Iris pigment epithelial cell (primary cell): ENCODE measurements around the gene CDKN3.
"Not testable (repeated sequence)": the region's sequence is repeated elsewhere in the genome, so short reads cannot be mapped to it uniquely, and the experiment has no call there.

Experiments used
- DNase-seq: peaks from one replicate; pipeline ENCODE4 v3.0.0-alpha.2; 2011; ENCODE audit warnings: low read depth

Gene CDKN3

DNA sequence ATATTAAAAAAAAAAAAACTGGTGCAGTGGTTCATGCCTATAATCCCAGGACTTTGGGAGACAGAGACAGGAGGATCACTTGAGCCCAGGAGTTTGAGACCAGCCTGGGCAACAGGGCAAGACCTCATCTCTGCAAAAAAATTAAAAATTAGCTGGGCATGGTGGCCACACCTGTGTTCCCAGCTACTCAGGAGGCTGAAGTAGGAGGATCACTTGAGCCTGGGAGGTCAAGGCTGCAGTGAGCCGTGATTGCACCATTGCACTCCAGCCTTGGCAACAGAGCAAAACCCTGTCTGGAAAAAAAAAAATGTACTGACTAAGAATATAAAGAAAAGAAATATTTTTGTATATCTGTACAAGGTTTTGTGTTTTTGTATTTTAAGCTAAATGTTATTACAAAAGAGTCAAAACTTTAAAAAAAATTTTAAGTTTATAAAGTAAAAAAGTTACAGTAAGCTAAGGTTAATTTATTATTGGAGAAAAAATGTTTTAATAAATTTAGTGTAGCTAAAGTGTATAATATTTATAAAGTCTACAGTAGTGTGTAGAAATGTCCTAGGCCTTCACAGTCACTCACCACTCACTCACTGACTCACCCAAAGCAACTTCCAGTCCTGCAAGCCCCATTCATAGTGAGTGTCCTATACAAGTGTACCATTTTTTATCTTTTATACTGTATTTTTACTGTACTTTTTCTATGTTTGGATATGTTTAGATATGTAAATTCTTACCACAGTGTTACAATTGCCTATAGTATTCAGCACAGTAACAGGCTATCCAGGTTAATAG, 60.2 kb downstream of the CDKN3 start:
- DNase-seq, result not testable (repeated sequence)

DNA sequence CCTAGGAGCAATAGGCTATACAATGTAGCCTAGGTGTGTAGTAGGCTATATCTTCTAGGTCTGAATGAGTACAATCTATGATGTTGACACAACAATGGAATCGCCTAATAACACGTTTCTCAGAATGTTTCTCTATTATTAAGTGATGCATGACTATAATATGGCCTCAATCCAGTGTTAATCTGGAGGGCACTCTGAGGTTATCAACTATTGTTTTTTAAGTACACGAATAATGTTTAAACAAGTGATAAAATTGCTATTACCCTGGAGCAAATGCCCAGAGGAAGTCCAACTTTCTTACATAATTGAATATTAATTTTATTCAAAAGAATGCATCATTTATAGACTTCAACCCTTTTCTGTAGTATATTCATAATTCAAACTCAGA, 60.8 kb downstream of the CDKN3 start:
- no peak for DNase-seq

DNA sequence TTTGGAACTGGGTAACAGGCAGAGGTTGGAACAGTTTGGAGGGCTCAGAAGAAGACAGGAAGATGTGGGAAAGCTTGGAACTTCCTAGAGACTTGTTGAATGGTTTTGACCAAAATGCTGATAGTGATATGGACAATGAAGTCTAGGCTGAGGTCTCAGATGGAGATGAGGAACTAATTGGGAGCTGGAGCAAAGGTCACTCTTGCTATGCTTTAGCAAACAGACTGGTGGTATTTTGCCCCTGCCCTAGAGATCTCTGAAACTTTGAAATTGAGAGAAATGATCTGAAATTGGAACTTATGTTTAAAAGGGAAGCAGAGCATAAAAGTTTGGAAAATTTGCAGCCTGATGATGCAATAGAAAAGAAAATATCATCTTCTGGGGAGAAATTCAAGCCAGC, 61.7 kb downstream of the CDKN3 start:
- not testable (repeated sequence) for DNase-seq

DNA sequence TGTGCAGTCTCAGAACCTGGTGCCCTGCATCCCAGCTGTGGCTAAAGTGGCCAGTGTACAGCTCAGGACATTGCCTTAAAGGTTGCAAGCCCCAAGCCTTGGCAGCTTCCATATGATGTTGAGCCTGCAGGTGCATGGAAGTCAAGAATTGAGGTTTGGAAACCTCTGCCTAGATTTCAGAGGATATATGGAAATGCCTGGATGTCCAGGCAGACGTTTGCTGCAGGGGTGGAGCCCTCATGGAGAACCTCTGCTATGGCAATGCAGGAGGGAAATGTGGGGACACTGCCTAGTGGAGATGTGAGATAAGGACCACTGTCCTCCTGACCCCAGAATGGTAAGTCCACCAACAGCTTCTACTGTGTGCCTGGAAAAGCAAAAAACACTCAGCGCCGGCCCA, 62.3 kb downstream of the CDKN3 start:
- DNase-seq, result no peak

DNA sequence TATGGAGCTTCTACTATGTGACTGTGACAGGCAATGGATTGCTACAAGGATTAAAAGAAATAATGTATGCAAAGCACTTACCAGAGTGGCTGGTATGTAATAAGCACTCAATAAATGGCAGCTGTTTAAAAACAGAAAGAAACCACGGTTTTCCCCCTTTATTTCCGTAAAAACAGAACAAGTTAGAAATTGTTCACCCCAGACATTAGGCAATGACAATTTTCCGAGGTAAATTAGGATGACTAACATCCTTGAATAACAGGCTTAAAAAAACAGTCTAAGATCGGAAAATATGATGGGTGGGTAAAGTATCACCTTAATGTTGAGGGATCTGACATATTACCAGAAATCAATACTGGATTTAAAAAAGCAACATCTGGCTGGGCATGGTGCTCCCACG, 65.2 kb downstream of the CDKN3 start:
- peak; percentile 52 for DNase-seq

DNA sequence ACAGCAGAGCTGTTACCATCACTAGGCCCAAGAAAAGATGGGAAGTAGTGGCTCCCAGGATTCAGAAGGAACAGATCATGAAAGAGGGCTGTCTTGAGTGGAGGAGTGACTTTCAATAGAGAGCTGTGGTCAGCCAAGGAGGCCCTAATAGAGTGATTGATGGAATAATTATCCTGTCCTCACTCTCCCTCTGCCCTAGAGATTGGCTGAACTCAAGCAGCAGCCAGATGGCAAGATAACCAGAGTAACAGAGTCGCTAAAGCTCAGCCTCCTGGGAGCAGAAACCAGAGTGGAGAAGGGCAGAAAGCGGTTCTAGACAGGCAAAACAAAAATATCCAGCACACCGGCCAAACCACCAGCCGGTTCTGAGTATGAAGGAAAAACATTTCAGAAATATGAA, 68.8 kb downstream of the CDKN3 start:
- DNase-seq, result no peak

DNA sequence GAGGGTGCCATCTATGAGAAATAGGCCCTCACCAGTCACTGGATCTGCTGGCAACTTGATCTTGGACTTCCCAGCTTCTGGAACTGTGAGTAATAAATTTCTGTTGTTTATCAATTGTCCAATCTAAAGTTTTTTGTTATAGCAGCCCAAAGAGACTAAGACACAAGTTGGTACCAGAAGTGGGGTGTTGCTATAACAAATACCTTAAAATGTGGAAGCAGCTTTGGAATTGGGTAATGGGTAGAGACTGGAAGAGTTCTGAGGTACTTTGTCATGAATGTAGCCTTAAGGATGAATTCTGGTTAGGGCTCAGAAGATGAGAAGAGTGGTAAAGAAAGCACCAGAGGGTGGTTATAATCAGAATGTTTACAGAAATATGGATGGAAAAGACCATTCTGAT, 70.5 kb downstream of the CDKN3 start:
- no peak for DNase-seq
